ENCODE results near the gene RTN4.
A peak's percentile ranks its signal among the peaks of the same experiment; 100 is the strongest.
"Not testable (repeated sequence)": the region's sequence is repeated elsewhere in the genome, so short reads cannot be mapped to it uniquely, and the experiment has no call there.

Gene RTN4

GRCh38 chr2:55057474-55057873, 7.2 kb upstream of the RTN4 start:
- in situ Hi-C loops (cut with MboI; ENCODE audit: low pct_unique_long_range_greater_than_20kb, low sequenced_read_pairs, unreplicated experiment) = no loop called here
- DNase-seq (ENCODE audit: low spot score) = no peak
- TF ChIP-seq, protein P1, sequence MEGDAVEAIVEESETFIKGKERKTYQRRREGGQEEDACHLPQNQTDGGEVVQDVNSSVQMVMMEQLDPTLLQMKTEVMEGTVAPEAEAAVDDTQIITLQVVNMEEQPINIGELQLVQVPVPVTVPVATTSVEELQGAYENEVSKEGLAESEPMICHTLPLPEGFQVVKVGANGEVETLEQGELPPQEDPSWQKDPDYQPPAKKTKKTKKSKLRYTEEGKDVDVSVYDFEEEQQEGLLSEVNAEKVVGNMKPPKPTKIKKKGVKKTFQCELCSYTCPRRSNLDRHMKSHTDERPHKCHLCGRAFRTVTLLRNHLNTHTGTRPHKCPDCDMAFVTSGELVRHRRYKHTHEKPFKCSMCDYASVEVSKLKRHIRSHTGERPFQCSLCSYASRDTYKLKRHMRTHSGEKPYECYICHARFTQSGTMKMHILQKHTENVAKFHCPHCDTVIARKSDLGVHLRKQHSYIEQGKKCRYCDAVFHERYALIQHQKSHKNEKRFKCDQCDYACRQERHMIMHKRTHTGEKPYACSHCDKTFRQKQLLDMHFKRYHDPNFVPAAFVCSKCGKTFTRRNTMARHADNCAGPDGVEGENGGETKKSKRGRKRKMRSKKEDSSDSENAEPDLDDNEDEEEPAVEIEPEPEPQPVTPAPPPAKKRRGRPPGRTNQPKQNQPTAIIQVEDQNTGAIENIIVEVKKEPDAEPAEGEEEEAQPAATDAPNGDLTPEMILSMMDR (IDR thresholded peaks at IDR 0.05; ENCODE audit: extremely low read depth, insufficient read depth, missing control alignments) = no peak

GRCh38 chr2:55056024-55056521, 5.8 kb upstream of the RTN4 start:
- no peak for DNase-seq (ENCODE audit: low spot score)
- in situ Hi-C loops (cut with MboI; ENCODE audit: low pct_unique_long_range_greater_than_20kb, low sequenced_read_pairs, unreplicated experiment) = no loop called here
- TF ChIP-seq, protein P1 (IDR thresholded peaks at IDR 0.05; ENCODE audit: extremely low read depth, insufficient read depth, missing control alignments) = no peak

- in situ Hi-C loops (cut with MboI; ENCODE audit: low pct_unique_long_range_greater_than_20kb, low sequenced_read_pairs, unreplicated experiment) = no loop called here
- TF ChIP-seq, protein P1 (IDR thresholded peaks at IDR 0.05; ENCODE audit: extremely low read depth, insufficient read depth, missing control alignments) = no peak
- DNase-seq (ENCODE audit: low spot score) = peak; percentile 45
Observed at GRCh38 chr2:55054106-55054875, 4.0 kb upstream of the RTN4 start.

- in situ Hi-C loops (cut with MboI; ENCODE audit: low pct_unique_long_range_greater_than_20kb, low sequenced_read_pairs, unreplicated experiment) = not testable (repeated sequence)
Observed at GRCh38 chr2:55053225-55053624, 3.0 kb upstream of the RTN4 start.

GRCh38 chr2:55052129-55053061, 2.1 kb upstream of the RTN4 start:
- TF ChIP-seq, protein P1 (IDR thresholded peaks at IDR 0.05; ENCODE audit: extremely low read depth, insufficient read depth, missing control alignments) = no peak
- DNase-seq (ENCODE audit: low spot score) = no peak
- in situ Hi-C loops (cut with MboI; ENCODE audit: low pct_unique_long_range_greater_than_20kb, low sequenced_read_pairs, unreplicated experiment) = no loop called here

More at GRCh38 chr2:55053225-55053624, 3.0 kb upstream of the RTN4 start:
- not testable (repeated sequence) for DNase-seq (ENCODE audit: low spot score)

DNA sequence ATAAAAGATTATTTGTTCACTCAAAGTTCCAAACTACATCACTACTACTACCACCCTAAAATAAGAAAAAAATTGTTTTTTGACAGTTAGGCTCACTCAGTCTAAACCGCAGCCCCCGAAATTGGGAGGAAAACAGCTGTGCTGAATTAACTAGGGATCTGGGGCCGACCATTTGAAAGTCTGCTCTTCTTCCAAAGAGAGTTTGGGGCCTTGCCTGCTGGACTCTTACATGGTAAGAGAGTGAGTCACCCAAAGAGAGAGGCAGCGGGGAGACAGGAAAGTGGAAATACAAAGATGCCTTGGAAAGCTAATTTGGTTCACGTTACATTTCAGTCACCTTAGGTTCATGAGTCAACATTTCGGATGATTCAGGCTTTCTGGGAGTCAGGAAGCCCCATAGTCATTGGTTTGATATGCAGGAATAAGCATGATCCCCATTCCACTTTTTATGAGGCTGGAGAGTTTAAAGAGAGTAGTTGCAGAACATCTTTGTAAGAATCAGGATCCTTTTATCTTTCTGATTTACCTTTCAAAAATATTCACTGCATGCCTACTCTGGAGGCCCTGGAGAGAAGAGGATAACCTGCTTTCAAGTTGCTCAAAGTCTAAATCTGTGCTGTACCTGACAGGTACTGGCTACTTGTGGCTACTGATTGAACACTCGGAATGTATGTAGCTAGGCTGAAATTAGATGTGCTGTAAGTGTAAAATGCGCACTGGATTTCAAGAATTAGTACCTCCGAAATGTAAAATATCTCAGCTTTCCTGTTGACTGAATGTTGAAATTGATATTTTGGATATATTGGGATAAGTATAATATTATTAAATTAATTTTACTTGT, 995 bp upstream of the RTN4 start:
- TF ChIP-seq, protein P1 (IDR thresholded peaks at IDR 0.05; ENCODE audit: extremely low read depth, insufficient read depth, missing control alignments) = no peak
- no peak for DNase-seq (ENCODE audit: low spot score)
- in situ Hi-C loops (cut with MboI; ENCODE audit: low pct_unique_long_range_greater_than_20kb, low sequenced_read_pairs, unreplicated experiment) = no loop called here

Measured in GM13977 (cell line).